GM21619 (cell line): ENCODE data around the gene GAMT.
A peak's percentile ranks its signal among the peaks of the same experiment; 100 is the strongest.

Experiments
- ATAC-seq: cut with Tn5 transposase; IDR thresholded peaks from one replicate; pipeline ENCODE4 v1.9.1; 2021; ENCODE audit not compliant: unreplicated experiment

The GAMT gene

DNA sequence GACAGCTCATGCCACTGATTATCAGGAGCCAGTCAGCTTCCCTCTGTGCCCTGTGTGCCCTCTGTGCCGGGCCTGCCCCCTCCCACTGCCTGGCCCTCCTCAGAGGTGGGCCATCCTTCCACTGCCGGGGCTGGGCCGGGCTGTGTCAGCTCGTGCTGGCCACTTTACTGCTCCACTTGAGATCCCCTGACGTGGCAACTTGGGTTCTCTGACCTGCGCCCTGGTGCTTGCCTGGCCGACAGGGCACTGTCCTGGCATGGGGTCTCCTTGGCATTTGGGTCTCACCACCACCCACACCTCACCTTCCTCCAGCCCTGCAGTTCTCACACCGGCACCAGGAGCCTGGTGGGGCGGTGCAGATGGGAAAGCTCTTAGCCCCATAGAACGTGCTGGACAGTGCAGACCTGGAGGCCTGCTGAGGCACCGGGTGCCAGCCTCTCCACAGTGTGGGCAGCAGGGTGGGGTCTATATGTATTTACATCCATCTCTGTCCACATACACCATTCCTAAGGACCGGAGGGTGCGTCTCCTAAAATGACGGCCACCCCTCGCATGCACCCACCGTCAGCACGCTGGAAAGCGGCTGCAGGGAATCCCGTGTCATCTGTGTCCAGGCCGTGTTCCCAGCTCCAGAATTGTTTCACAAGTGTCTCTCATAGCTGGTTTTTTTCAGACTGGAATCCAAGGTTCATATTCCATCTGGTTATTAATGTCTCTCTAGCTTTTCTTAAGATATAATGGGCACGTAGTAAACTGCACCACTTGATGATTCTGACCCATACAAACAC lies 17.8 kb upstream of the GAMT start:
- ATAC-seq = no peak

- ATAC-seq = no peak
Measured at GRCh38 chr19:1418496-1418775, 17.1 kb upstream of the GAMT start.

GRCh38 chr19:1417681-1418495 lies 16.5 kb upstream of the GAMT start:
- no peak for ATAC-seq

DNA sequence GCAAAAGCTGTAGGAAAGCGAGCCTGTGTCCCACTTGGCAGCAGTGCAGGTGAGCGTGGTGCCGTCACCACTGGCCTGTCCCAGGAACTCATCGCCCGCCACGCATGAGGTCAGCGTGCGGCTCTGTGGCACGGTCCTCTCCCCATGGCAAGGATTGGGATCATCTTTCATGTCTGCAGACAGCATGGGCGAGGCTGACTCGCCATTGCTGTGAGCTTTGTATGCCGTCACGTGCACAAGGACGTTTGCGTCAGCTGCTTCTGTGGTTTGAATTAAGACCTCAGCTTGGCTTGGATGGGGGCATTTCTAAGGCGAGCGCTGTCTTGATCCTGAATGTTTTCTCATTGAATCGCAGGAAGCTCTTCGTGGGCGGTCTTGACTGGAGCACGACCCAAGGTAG lies 15.8 kb upstream of the GAMT start:
- ATAC-seq = no peak

DNA sequence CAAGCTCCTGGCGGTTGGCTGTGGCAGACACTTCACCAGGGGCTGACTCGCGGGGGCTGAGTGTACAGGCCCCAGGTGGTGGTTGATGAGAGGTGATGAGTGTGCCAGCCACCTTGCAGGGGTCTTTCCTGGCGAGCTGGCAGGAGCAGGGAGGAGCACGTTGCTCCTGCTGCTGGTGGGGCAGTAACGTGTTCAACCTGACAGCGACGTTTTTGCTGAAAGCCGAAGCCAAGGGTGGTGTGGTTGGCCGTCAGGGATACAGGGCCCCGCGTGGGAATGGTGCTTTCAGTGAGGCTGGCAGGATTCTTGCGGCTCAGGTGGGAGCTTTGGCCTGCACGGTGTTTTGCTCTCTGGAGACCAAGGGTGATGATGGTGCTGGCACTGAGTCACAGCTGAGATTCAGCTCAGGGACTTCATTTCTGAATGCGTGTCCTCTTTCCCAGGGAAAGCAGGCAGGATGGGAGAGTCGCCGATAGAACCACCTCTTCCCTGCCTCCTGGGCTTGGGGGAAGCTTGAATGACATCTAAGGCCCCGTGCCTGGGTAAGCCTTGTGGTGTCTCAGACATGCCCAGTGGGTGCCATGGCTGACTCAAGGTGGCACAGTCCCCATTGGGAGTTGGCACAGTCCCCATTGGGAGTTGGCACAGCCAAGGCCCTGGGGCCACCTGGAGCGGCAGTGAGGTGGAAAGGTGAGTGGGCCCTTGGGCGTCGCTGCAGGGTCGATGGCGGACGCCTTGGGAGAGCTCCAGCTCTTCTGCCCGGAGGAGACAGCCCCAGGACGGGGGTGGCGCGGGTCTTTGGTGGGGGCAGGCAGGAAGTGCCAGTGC lies 14.9 kb upstream of the GAMT start:
- ATAC-seq = no peak

DNA sequence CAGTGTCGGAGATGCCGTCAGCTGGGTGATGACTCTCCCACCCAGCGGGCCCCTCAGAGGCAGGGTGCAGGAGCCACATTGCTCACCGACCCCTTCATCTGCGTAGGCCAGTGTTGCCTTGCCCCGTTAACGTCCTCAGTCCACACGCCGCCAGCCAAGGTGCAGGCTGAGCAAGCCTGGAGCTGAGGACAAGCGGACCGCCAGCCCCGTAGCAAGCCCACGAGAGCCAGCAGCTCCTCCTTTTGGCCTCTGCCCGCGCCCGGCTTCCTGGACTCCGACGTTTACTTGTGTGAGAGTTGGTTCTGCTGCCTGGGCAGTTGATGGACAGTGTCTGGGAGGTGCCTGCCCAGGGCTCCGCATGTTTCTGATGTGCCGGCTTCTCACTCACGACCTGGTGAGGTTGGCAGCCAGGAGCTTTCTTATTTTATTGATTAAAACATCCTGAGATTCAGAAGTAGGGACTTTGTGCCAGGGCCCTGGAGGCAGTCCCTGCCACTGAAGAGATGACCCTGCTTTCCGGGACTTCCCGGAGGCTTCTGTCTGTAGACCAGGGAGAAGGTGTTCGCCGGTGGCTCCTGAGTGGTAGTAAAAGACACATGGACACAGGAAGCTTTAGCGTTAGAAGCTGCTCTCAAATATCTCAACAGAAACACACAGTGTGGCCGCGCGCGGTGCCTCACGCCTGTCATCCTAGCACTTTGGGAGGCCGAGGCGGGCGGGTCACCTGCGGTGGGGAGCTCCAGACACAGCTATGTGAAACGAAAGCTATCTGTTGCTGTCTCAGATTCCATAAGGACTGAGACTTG lies 11.9 kb upstream of the GAMT start:
- no peak for ATAC-seq

DNA sequence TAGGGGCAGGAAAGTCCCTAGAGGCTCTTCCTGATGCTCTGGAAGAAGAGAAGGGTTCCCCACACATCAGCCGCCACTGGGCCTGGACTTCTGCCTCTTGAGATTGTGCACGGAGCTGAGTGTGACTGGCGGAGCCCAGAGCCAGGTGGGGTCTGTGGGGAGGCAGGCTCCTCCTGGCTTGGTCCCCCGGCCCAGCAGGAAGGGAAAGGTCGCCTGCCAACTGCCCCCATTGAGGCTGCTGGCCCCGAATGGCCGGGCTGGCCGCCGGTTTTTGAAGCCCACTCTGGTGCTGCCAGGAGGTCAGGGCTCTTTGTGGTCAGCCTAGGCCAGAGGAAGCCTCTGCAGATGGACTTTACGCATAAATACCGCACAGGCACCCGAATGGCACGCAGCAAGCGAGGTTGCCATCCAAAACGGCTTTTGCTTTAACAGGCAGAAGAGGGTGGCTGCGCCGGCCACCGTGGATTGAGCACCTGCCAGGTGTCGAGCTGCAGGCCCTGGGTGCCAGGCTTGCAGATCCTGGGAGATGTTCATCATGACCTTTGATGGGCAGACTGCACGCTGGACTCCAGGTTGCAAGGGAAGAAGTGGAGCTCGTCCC lies 11.1 kb upstream of the GAMT start:
- no peak for ATAC-seq

DNA sequence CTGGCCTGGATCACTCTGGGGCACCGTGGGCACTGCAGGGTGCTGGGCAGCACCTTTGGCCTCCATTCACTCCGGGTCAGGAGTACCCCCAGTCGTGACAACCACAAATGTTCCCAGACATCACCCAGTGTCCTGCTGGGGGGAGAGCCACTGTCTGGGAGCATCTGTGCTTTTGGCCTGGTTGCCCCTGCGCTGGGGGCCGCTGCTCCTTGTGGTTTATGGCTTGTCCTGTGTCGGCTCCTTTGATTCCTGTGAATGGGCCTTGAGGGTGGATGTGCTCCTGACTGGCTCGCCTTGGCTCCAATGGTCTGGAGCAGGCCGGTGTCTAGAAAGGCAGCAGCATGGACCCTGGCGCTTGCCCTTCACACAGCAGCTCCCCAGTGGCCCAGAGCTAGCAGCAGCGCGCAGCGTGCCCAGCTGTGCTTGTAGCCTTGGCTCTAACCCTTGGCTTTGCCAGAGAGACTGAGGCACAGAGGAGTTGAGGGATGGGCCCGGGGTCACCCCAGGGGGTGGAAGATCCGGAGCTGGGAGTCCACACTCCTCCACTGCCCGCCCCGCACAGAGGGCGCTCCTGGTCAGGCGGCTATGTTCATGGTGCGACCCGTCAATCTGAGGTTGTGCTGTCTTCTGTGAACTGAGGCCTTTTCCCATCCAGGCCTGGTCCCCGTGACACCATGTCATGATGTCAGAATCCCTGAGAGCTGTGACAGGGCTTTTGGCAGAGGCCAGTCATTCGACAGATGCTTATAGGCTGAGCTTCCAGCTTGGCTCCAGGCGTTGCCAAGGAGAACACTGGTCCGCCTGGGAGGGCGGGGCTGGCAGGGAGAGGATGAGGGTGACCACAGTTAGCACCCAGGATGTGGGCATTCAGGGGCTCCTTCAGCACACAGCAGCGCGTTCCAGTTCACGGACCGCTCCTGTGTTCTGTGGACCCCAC lies 10.2 kb upstream of the GAMT start:
- ATAC-seq = no peak

GRCh38 chr19:1410789-1411188 lies 9.4 kb upstream of the GAMT start:
- ATAC-seq = no peak

GRCh38 chr19:1410136-1410786 lies 8.9 kb upstream of the GAMT start:
- ATAC-seq = no peak

GRCh38 chr19:1409204-1410005 lies 8.1 kb upstream of the GAMT start:
- no peak for ATAC-seq

- peak; percentile 9 for ATAC-seq
Measured at GRCh38 chr19:1408300-1409203, 7.2 kb upstream of the GAMT start.

DNA sequence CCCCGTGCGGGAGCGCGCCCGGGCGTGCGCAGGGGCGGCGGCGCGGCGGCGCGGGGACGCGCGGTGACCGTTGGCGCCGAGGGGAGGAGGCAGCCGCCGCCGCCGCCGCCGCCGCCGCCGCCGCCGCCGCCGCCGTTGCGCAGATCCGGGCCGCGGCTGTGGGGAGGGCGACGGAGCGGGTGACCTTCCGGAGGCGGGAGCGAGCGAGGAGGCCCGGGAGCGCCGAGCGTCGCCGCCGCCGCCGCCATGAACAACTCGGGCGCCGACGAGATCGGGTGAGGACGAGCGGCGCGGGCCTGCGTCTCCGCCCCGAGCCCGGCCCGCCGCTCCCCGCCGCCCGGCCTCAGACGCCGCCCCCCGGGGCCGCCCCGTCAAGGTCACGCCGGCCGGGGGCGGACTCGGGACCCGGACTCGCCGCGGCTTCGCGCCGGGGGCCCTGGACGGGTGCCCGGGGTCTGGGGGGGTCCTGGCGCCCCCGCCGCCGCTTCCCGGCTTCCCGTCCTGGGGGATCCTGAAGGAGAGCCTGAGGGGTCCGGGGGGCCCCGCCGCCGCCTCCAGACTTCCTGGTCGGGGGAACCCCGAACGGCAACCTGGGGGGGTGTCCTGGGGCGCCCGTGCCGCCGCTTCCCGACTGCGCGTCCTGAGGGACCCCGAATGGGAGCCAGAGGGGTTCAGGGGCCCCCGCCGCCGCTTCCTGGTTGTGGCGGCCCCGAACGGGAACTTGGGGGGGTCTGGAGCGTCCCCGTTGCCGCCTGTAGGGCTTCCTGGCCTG lies 6.4 kb upstream of the GAMT start, which contains the start of gene DAZAP1:
TSS of gene DAZAP1 (plus strand) at position 59 of the 772 bp plus-strand sequence. CDS start at position 247, 188 bp downstream.
- peak; percentile 20 for ATAC-seq

- peak; percentile 66 for ATAC-seq
Measured at GRCh38 chr19:1406774-1407527, 5.6 kb upstream of the GAMT start.

DNA sequence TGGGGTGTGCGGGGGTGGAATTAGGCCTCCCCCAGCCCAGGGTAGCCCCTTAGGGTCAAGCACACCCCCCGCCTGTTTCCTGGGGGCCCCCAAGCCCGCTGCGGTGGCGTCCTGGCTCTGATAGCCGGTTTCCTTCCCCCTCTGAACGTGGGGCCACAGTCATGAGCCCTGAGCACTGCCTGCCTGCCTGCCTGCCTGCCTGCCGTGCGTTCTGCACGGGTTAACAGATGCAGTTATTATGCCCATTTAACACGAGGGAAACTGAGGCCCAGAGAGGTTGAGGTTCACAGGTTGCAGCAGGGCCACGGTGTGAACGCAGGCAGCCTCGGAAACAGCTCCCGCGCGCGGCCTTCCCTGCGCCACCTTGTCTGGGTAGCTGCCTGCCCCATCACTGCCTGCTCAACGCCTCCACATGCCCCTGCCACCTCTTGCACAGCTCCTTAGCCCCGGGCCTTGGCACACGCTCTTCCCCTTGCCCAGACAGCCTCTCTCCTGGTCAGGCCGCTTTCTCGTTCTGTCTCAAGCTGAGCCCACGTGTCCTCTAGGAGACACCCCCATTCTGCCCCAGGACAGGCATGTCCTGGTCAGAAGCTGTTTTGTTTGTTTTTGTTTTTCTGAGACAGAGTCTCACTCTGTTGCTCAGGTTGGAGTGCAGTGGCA lies 1.2 kb upstream of the GAMT start:
- no peak for ATAC-seq
